NCI-H524 (cell line): Measurements from ENCODE around the gene NES.

Experiments used
- DNase-seq, 2 experiments: peaks; one replicate each; lab custom pipeline; 2025; lab: John Stamatoyannopoulos, UW

The NES gene

DNA sequence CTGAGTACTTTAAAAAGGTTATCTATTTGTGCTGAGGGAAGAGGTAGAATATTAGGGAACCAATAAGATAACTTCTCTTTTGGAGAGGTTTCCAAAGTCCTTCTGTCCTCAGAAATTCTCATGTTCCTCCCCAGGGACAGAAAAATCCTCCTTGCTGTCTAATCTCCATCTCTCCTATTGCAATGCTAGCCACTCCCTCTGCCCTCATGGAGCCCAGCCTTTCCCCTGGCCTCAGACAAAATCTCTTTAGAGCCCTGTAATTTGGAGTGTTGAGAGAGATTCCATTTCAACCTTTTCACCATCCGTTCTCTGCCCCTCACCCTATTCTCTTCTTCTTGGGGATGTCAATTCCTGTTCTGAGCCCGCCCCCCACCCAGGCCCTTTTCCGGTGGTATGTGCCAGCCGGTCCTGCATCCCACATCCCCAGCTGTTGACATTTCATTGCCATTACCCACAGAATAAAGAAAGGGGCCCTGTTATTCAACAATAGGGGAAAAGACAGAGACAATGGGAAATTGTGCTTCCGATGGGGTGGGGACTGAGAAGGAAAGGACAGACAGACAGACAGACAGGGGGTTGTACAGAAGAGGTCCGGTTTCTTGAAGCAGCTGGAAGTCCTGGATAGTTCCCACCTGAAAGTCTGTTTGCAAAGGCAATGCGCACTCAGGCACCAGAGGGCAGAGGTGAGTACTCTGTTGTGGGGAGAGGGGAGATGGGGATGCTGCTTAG is 58.2 kb downstream of the NES start, which contains the start of gene HAPLN2:
TSS of gene HAPLN2 (plus strand) at position 563 of the 729 bp plus-strand sequence. CDS start 4,076 bp downstream, outside the sequence.
- peak; percentile 47 to 50 for DNase-seq
